OCI-LY1 (cell line): Measurements from ENCODE around the gene STRIP1.

ENCODE experiments used
- H2AFZ ChIP-seq: fragments of 200-600 bp; sonication (generic), shearing (Covaris generic); 2 replicates; pipeline ENCODE4 v1.6.0; 2014; ENCODE audit warnings: antibody characterized with exemption, mild to moderate bottlenecking, low read length
- H3F3A ChIP-seq: fragments of 200-600 bp; sonication (generic), shearing (Covaris generic); 2 replicates; pipeline ENCODE4 v1.6.0; 2014; ENCODE audit warnings: mild to moderate bottlenecking, antibody characterized with exemption, low read length, moderate library complexity; ENCODE audit not compliant: insufficient read depth
- H3K27ac ChIP-seq: fragments of 200-600 bp; sonication (generic); 2 replicates; pipeline ENCODE4 v1.5.1; 2014; ENCODE audit warnings: low read length, mixed run types, mild to moderate bottlenecking, low read depth; ENCODE audit not compliant: poor library complexity, severe bottlenecking
- H3K27me3 ChIP-seq: fragments of 200-600 bp; sonication (generic); 2 replicates; pipeline ENCODE4 v1.6.0; 2014; ENCODE audit warnings: antibody characterized with exemption, mild to moderate bottlenecking, low read length, moderate library complexity; ENCODE audit not compliant: insufficient read depth
- H3K36me3 ChIP-seq: fragments of 200-600 bp; sonication (generic); 2 replicates; pipeline ENCODE4 v1.6.1; 2014; ENCODE audit warnings: mild to moderate bottlenecking, antibody characterized with exemption, low read length, moderate library complexity, mixed read lengths; ENCODE audit not compliant: insufficient read depth
- H3K4me1 ChIP-seq: fragments of 200-600 bp; sonication (generic); 2 replicates; pipeline ENCODE4 v1.5.1; 2014; ENCODE audit warnings: mild to moderate bottlenecking, low read length, moderate library complexity; ENCODE audit not compliant: insufficient read depth, severe bottlenecking
- H3K4me2 ChIP-seq: fragments of 200-600 bp; sonication (generic), shearing (Covaris generic); 2 replicates; pipeline ENCODE4 v1.6.1; 2014; ENCODE audit warnings: low read length
- H3K4me3 ChIP-seq: fragments of 200-600 bp; sonication (generic); 2 replicates; pipeline ENCODE4 v1.5.1; 2014; ENCODE audit warnings: low read length, low read depth, mild to moderate bottlenecking, mixed read lengths; ENCODE audit not compliant: poor library complexity, severe bottlenecking
- H3K79me2 ChIP-seq: fragments of 200-600 bp; shearing (Covaris generic); 2 replicates; pipeline ENCODE4 v1.6.1; 2016; ENCODE audit warnings: mixed run types, low read length, mixed read lengths; ENCODE audit not compliant: insufficient read depth
- H3K9ac ChIP-seq: fragments of 200-600 bp; sonication (generic), shearing (Covaris generic); 2 replicates; pipeline ENCODE4 v1.6.1; 2014; ENCODE audit warnings: mild to moderate bottlenecking, low read length, mixed read lengths
- H3K9me2 ChIP-seq: fragments of 200-600 bp; sonication (generic), shearing (Covaris generic); 2 replicates; pipeline ENCODE4 v1.6.1; 2014; ENCODE audit warnings: low read depth, mild to moderate bottlenecking, low read length, mixed read lengths
- H3K9me3 ChIP-seq: fragments of 200-600 bp; shearing (Covaris generic); 2 replicates; pipeline ENCODE4 v1.6.1; 2014; ENCODE audit warnings: low read length, mixed read lengths
- H4K20me1 ChIP-seq: fragments of 200-600 bp; sonication (generic), shearing (Covaris generic); 2 replicates; pipeline ENCODE4 v1.6.0; 2016; ENCODE audit warnings: mild to moderate bottlenecking, low read length; ENCODE audit not compliant: insufficient read depth
- CTCF ChIP-seq: fragments of 200-600 bp; sonication (generic), shearing (Covaris generic); IDR thresholded peaks from 2 replicates; pipeline ENCODE4 v1.5.1; 2017; ENCODE audit warnings: mild to moderate bottlenecking, antibody characterized with exemption, low read length, moderate library complexity, mixed read lengths
- EZH2 ChIP-seq: fragments of 200-600 bp; sonication (generic), shearing (Covaris generic); IDR thresholded peaks from 2 replicates; pipeline ENCODE4 v1.8.0; 2017; ENCODE audit warnings: borderline replicate concordance, mixed run types, mild to moderate bottlenecking, antibody characterized with exemption, low read length, moderate library complexity, mixed read lengths

The STRIP1 gene

GRCh38 chr1:110060034-110060661 is 25.7 kb downstream of the STRIP1 start:
- H3K27ac ChIP-seq, result no peak overlapping the region
- H3K4me3 ChIP-seq, result no peak overlapping the region
- peaks cover 32% of the 10 kb centered on the region for H3K36me3 ChIP-seq
- no peak overlapping the region for H3K4me2 ChIP-seq
- no peak overlapping the region for H2AFZ ChIP-seq
- no peak overlapping the region for H3K9ac ChIP-seq
- H3K79me2 ChIP-seq, result no peaks in the 10 kb centered on the region
- no peaks in the 10 kb centered on the region for H3K9me2 ChIP-seq
- H3K27me3 ChIP-seq, result no peaks in the 10 kb centered on the region
- H3F3A ChIP-seq, result no peaks in the 10 kb centered on the region
- no peaks in the 10 kb centered on the region for H4K20me1 ChIP-seq
- no peaks in the 10 kb centered on the region for H3K9me3 ChIP-seq
- no peaks in the 10 kb centered on the region for H3K4me1 ChIP-seq
- TF ChIP-seq EZH2 (no peak), CTCF (peak; percentile 96)

- H3K9me3 ChIP-seq, result no peaks in the 10 kb centered on the region
- no peaks in the 10 kb centered on the region for H3K27me3 ChIP-seq
- H3K9me2 ChIP-seq, result no peaks in the 10 kb centered on the region
- H3F3A ChIP-seq, result no peaks in the 10 kb centered on the region
- no peak for TF ChIP-seq EZH2
- TF ChIP-seq CTCF, result no peak
- no peak overlapping the region for H3K27ac ChIP-seq
- H3K79me2 ChIP-seq, result no peaks in the 10 kb centered on the region
- H3K4me2 ChIP-seq, result no peak overlapping the region
- no peaks in the 10 kb centered on the region for H4K20me1 ChIP-seq
- H3K4me1 ChIP-seq, result no peaks in the 10 kb centered on the region
- H2AFZ ChIP-seq, result no peak overlapping the region
- H3K36me3 ChIP-seq, result peaks cover 27% of the 10 kb centered on the region
- H3K4me3 ChIP-seq, result no peak overlapping the region
- H3K9ac ChIP-seq, result no peak overlapping the region
Measured at GRCh38 chr1:110060662-110061060, 26.2 kb downstream of the STRIP1 start.

GRCh38 chr1:110061341-110061740 is 26.9 kb downstream of the STRIP1 start:
- H3K4me1 ChIP-seq, result no peaks in the 10 kb centered on the region
- H4K20me1 ChIP-seq, result no peaks in the 10 kb centered on the region

More at GRCh38 chr1:110061341-110061740, 26.9 kb downstream of the STRIP1 start:
- no peak overlapping the region for H3K4me3 ChIP-seq
- H2AFZ ChIP-seq, result no peak overlapping the region
- H3K27ac ChIP-seq, result no peak overlapping the region
- TF ChIP-seq CTCF (no peak), EZH2 (no peak)
- no peaks in the 10 kb centered on the region for H3K9me3 ChIP-seq
- no peaks in the 10 kb centered on the region for H3K79me2 ChIP-seq
- no peak overlapping the region for H3K9ac ChIP-seq
- H3K4me2 ChIP-seq, result no peak overlapping the region
- no peaks in the 10 kb centered on the region for H3K9me2 ChIP-seq
- peaks cover 20% of the 10 kb centered on the region for H3K36me3 ChIP-seq
- H3F3A ChIP-seq, result no peaks in the 10 kb centered on the region
- no peaks in the 10 kb centered on the region for H3K27me3 ChIP-seq
